ENCODE results near the gene CNST. TPM values are rescaled to one million over a fixed set of nuclear protein-coding genes. Genes with fewer than 3 reads are reported as not detected.

CNST gene
- total and polyA plus RNA-seq, 2 of the 13 experiments (the other 11 are each of a cell fraction or from before 2014, with no cell fraction given), result 6.3 to 12.4 TPM

GRCh38 chr1:246659594-246660140 is 93.4 kb downstream of the CNST start (continued):
- TF ChIP-seq MAZ (IDR thresholded peaks at IDR 0.05; ENCODE audit: borderline replicate concordance, low read depth, low read length), result no peak
- no peak for TF ChIP-seq MAZ (CRISPR knock-in tag; IDR thresholded peaks at IDR 0.05; ENCODE audit: low read depth)

GRCh38 chr1:246661451-246661850 is 95.2 kb downstream of the CNST start:
- H3K9ac ChIP-seq (ENCODE audit: insufficient read depth, low read depth, low read length), result no peak overlapping the region
- no peak for ATAC-seq
- ChIA-PET CTCF (ENCODE audit: low intra/inter-chr PET ratio, low total read pairs) (no interaction called here), POLR2A (no interaction called here)
- no peaks in the 10 kb centered on the region for H3K79me2 ChIP-seq (ENCODE audit: insufficient read depth, low read length)
- intact Hi-C loops (cut with micrococcal nuclease; ENCODE audit: unreplicated experiment) (no loop called here), in situ Hi-C loops (cut with HindIII; ENCODE audit: extremely low pct_ligation_motif_present, low pct_unique_long_range_greater_than_20kb) (no loop called here)
- TF ChIP-seq ZNF496 (CRISPR knock-in tag; IDR thresholded peaks at IDR 0.05; ENCODE audit: insufficient replicate concordance) (no peak), ZNF614 (CRISPR knock-in tag; IDR thresholded peaks at IDR 0.05; ENCODE audit: borderline replicate concordance) (no peak), MYC (CRISPR knock-in tag; IDR thresholded peaks at IDR 0.05; ENCODE audit: borderline replicate concordance) (no peak), DR1 (CRISPR knock-in tag; IDR thresholded peaks at IDR 0.05) (no peak), SPEN (CRISPR knock-in tag; IDR thresholded peaks at IDR 0.05; ENCODE audit: low read depth) (no peak), ZNF850 (CRISPR knock-in tag; conservative IDR thresholded peaks at IDR 0.05) (no peak), SMAD9 (CRISPR knock-in tag; IDR thresholded peaks at IDR 0.05) (no peak), ZFP37 (CRISPR knock-in tag; IDR thresholded peaks at IDR 0.05; ENCODE audit: borderline replicate concordance) (no peak)
- H3K27me3 ChIP-seq (ENCODE audit: control insufficient read depth in 1 of 2, insufficient read depth in 2 of 2, low read length in 2 of 2), result no peaks in the 10 kb centered on the region
- no peaks in the 10 kb centered on the region for H4K20me1 ChIP-seq (ENCODE audit: insufficient read depth, low read length)
- H3K36me3 ChIP-seq (replicated peaks in 1 of 2; ENCODE audit: control insufficient read depth in 1 of 2, insufficient read depth in 2 of 2, low read length in 2 of 2), result peaks cover 2 to 20% of the 10 kb centered on the region in 2 experiments; a peak in 3 of 5 replicates
- H3K27ac ChIP-seq (ENCODE audit: extremely low read length, insufficient read depth, low read length), result no peak overlapping the region
- no peaks in the 10 kb centered on the region for H3K9me3 ChIP-seq (ENCODE audit: low read length)
- no peaks in the 10 kb centered on the region; the same call in 1 of the 2 replicates for H3K4me1 ChIP-seq (ENCODE audit: insufficient read depth, low read length)
- no peak for FAIRE-seq
- WGBS (ENCODE audit: low lambda C conversion rate), result 92% methylated on average over 2 of the region's 2 CpGs
- H2AFZ ChIP-seq (ENCODE audit: low read length), result no peak overlapping the region
- no peak for DNase-seq (ENCODE audit: low spot score)
- BruUV-seq (replicated peaks), result no TSS peak
- no peak overlapping the region for H3K4me3 ChIP-seq (replicated peaks in 1 of 3; ENCODE audit: insufficient read depth in 1 of 3, low read depth in 2 of 3, low read length in 3 of 3)
- H3K4me2 ChIP-seq (ENCODE audit: low read depth, low read length), result no peak overlapping the region

Measured in HepG2 (cell line).